ENCODE results near the gene KRTAP20-1.

The KRTAP20-1 gene

GRCh38 chr21:30652891-30653290 lies 36.7 kb downstream of the KRTAP20-1 start:
- no peak for DNase-seq

All from NCI-H2107 (cell line).